MG63 (cell line): Measurements from ENCODE around the gene RADX. TPM values are rescaled to one million over a fixed set of nuclear protein-coding genes. Genes with fewer than 3 reads are reported as not detected.

ENCODE experiments used
- DNase-seq: peaks from one replicate; pipeline ENCODE4 v3.0.0-alpha.2; 2020
- H3K27me3 ChIP-seq: fragments of 250-450 bp; sonication (Bioruptor Pico); 2 replicates; pipeline ENCODE4 v1.5.1; 2020; ENCODE audit warnings: mild to moderate bottlenecking, moderate library complexity
- H3K36me3 ChIP-seq: fragments of 250-450 bp; sonication (Bioruptor Pico); 2 replicates; pipeline ENCODE4 v1.5.1; 2020; ENCODE audit warnings: mild to moderate bottlenecking, moderate library complexity
- H3K4me3 ChIP-seq: fragments of 250-450 bp; sonication (Bioruptor Pico); 2 replicates; pipeline ENCODE4 v1.5.1; 2020; ENCODE audit warnings: mild to moderate bottlenecking, moderate library complexity
- H3K9me3 ChIP-seq: fragments of 250-450 bp; sonication (Bioruptor Pico); 2 replicates; pipeline ENCODE4 v1.5.1; 2020; ENCODE audit warnings: mild to moderate bottlenecking, moderate library complexity
- total RNA-seq: library from RNA; depleted of rRNA; stranded (reverse); fragments of >200 nt; shearing (Covaris generic); gene quantifications from 2 replicates; pipeline ENCODE4 v1.2.3, GENCODE V29; 2014; ENCODE audit warnings: low replicate concordance; rRNA removed

The RADX gene
- total RNA-seq, 1 experiment from 2014 or later, result 10.1 TPM

DNA sequence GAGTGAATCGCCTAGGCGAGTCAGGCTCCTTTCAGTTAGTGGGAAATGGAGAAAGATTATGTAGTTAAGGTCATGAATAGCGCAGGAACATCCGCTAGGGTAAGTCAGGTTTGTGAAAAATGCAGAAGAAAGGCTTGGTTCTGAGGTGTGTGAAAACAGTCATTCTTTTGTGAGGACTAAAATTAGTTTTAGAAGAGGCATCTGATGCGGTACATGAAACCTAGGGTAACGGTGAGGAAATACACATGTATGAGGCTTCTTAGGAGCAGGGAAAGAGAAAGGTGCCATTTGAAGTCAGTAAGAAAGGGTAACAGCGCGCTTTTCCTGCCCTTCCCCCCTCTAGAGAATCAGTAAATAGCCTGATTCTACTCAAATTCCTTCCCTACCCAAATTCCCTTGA lies 114.2 kb downstream of the RADX start:
- no peaks in the 10 kb centered on the region for H3K9me3 ChIP-seq
- no peaks in the 10 kb centered on the region for H3K36me3 ChIP-seq
- H3K27me3 ChIP-seq, result no peaks in the 10 kb centered on the region
- DNase-seq, result no peak
- H3K4me3 ChIP-seq, result peak overlapping the region; percentile 47

DNA sequence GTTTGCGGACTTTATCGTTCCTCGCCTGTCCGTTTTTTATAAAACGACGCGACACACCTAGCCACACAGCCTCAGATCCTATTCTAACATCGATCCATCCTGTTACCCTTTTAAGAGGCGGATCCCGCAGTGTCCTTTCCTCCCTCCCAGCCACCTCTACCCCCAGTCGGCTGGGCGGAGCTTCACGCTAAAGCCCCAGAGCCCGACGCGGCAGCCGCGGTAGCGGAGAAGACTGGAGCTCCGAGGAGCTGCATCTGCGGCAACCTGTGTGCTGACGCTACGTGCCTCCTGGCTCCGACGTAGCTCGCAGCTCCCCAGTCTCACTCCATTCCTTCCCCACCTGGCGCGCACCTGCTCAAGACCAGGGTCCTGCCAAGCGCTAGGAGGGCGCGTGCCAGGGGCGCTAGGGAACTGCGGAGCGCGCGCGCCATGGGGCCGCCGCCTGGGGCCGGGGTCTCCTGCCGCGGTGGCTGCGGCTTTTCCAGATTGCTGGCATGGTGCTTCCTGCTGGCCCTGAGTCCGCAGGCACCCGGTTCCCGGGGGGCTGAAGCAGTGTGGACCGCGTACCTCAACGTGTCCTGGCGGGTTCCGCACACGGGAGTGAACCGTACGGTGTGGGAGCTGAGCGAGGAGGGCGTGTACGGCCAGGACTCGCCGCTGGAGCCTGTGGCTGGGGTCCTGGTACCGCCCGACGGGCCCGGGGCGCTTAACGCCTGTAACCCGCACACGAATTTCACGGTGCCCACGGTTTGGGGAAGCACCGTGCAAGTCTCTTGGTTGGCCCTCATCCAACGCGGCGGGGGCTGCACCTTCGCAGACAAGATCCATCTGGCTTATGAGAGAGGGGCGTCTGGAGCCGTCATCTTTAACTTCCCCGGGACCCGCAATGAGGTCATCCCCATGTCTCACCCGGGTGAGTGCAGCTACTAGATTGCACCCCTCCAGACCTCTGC lies 115.0 kb downstream of the RADX start, which contains the start of gene RNF128:
Gene RNF128 (plus strand): TSS at position 217 of the 953 bp plus-strand sequence. CDS start 213 bp downstream, at position 430.
- no peaks in the 10 kb centered on the region for H3K9me3 ChIP-seq
- H3K36me3 ChIP-seq, result no peaks in the 10 kb centered on the region
- DNase-seq, result peak; percentile 45
- no peaks in the 10 kb centered on the region for H3K27me3 ChIP-seq
- peak within 1 kb of the TSS; percentile 47 for H3K4me3 ChIP-seq

DNA sequence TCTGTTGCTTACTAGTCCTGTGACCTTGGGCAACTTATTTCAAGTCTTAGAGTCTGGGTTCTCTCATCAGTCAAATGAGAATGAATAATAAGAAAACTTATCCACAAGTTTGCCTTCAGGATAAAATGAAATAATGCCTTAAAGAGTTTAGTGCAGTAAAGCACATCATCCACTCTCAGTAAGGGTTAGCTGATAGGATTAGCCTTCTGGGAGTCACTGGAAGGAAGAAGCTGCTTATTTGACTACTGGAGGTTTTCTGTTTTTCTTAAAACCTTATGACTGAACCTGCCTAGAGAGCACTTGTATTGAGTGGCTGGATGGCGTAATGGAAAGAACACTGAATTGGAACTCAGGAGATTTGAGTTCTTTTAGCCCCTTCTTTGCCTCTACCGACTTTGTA lies 116.6 kb downstream of the RADX start:
- no peak for DNase-seq
- Histone ChIP-seq H3K9me3 (no peaks in the 10 kb centered on the region), H3K36me3 (no peaks in the 10 kb centered on the region), H3K27me3 (no peaks in the 10 kb centered on the region), H3K4me3 (no peak overlapping the region)

Other genes with a start within 250 kb of the RADX start
- gene RNF128, start 114.7 kb downstream of the RADX start, total RNA-seq, result 0.30 TPM in 1 of 2 replicates, not detected in the other
- 0.82 and 2.5 TPM in 2 replicates for gene TBC1D8B, start 190.7 kb downstream of the RADX start, total RNA-seq